GM12878 (cell line): ENCODE measurements around the gene MMEL1. TPM values are rescaled to one million over a fixed set of nuclear protein-coding genes. Genes with fewer than 3 reads are reported as not detected.
A peak's percentile ranks its signal among the peaks of the same experiment; 100 is the strongest.

Experiments used
- ATAC-seq: fragments of 200-7000 bp; cut with Tn5 transposase; 3 replicates; pipeline ENCODE4 v1.9.1; 2020; ENCODE audit warnings: mild to moderate bottlenecking, moderate library complexity
- BruUV-seq: library from RNA; stranded (reverse); fragments of 400-500 nt; replicated peaks from 2 replicates; lab custom pipeline; 2021; lab: Mats Ljungman, UMichigan
- CTCF ChIA-PET: fragments of 300-600 bp; sonication (Branson Sonifier 250); formaldehyde crosslinking; extraction: SDS; loops from one replicate; lab custom pipeline; 2021; ENCODE audit warnings: inconsistent platforms; lab: Yijun Ruan, JAX
- POLR2A ChIA-PET: fragments of 350-600 bp; formaldehyde crosslinking; extraction: SDS; loops from one replicate; lab custom pipeline; 2021; ENCODE audit warnings: inconsistent platforms; lab: Charles Lee
- RAD21 ChIA-PET: fragments of 300-600 bp; sonication (Branson Sonifier 250); formaldehyde crosslinking; loops from one replicate; lab custom pipeline; 2023; ENCODE audit warnings: antibody characterized with exemption; ENCODE audit not compliant: unreplicated experiment; lab: Charles Lee
- SMC1A ChIA-PET: fragments of 300-600 bp; sonication (Branson Sonifier 250); formaldehyde crosslinking; loops from one replicate; lab custom pipeline; 2023; ENCODE audit not compliant: unreplicated experiment, uncharacterized antibody; lab: Charles Lee
- DNase-seq: peaks from one replicate; pipeline ENCODE4 v3.0.0-alpha.2; 2011; ENCODE audit warnings: low read depth, low spot score
- FAIRE-seq: peaks from 3 replicates; lab custom pipeline; 2011; peaks lifted over from hg19 to GRCh38; lab: Jason Lieb, UNC
- H2AFZ ChIP-seq: 2 replicates; pipeline ENCODE4 v1.6.0; 2011; ENCODE audit warnings: low read depth, low read length, control low read depth; ENCODE audit not compliant: control insufficient read depth
- H3K27ac ChIP-seq: 2 replicates; pipeline ENCODE4 v1.5.1; 2011; ENCODE audit warnings: control low read depth; ENCODE audit not compliant: control insufficient read depth, insufficient read depth
- H3K27me3 ChIP-seq, 2 experiments: replicated peaks in 1 of 2; 2 replicates each; pipeline versions ENCODE4 v1.6.0 to v1.6.1; 2011; ENCODE audit warnings: low read length in 1 of 2; ENCODE audit not compliant: control insufficient read depth in 2 of 2, insufficient read depth in 2 of 2
- H3K36me3 ChIP-seq, 2 experiments: 2 replicates each; pipeline ENCODE4 v1.5.1; 2011; ENCODE audit warnings: low read length in 1 of 2; ENCODE audit not compliant: control insufficient read depth in 2 of 2, insufficient read depth in 2 of 2
- H3K4me1 ChIP-seq: 2 replicates; pipeline ENCODE4 v1.6.1; 2011; ENCODE audit warnings: mild to moderate bottlenecking, low read length, moderate library complexity, mixed read lengths; ENCODE audit not compliant: control insufficient read depth, insufficient read depth
- H3K4me2 ChIP-seq: 2 replicates; pipeline ENCODE4 v1.6.0; 2011; ENCODE audit warnings: control low read depth; ENCODE audit not compliant: control insufficient read depth, insufficient read depth
- H3K4me3 ChIP-seq: fragments of 200-600 bp; sonication (generic); 2 replicates; pipeline ENCODE4 v1.5.1; 2016
- H3K79me2 ChIP-seq: 2 replicates; pipeline ENCODE4 v1.6.0; 2011; ENCODE audit warnings: low read length; ENCODE audit not compliant: control insufficient read depth, insufficient read depth
- H3K9ac ChIP-seq: 2 replicates; pipeline ENCODE4 v1.8.0; 2011; ENCODE audit warnings: low read length, control low read depth, mixed read lengths; ENCODE audit not compliant: control insufficient read depth, insufficient read depth
- H3K9me3 ChIP-seq: replicated peaks from 3 replicates; pipeline ENCODE4 v1.5.1; 2011; ENCODE audit warnings: mild to moderate bottlenecking, low read length; ENCODE audit not compliant: control insufficient read depth, insufficient read depth
- H4K20me1 ChIP-seq: 2 replicates; pipeline ENCODE4 v1.6.0; 2011; ENCODE audit not compliant: control insufficient read depth, insufficient read depth
- POLR2A ChIP-seq: IDR thresholded peaks from 2 replicates; pipeline ENCODE4 v1.6.1; 2011; ENCODE audit warnings: low read depth, mild to moderate bottlenecking, low read length
- WGBS: methylation state at CpG from one replicate; pipeline ENCODE4 v1.1.6; 2016; ENCODE audit warnings: low lambda C conversion rate; ENCODE audit not compliant: insufficient replicate concordance, insufficient coverage; ENCODE audit errors: missing lambda C conversion rate; 5-methylcytosine and 5-hydroxymethylcytosine counted together
- in situ Hi-C: fragments of 300-500 bp; cut with MboI; formaldehyde crosslinking; loops from 9 replicates; pipeline ENCODE4 v1.14.3; 2018; ENCODE audit warnings: mixed read lengths
- intact Hi-C: fragments of 100-400 bp; cut with micrococcal nuclease; formaldehyde crosslinking; loops from one replicate; pipeline ENCODE4 v1.14.2; 2022; ENCODE audit not compliant: unreplicated experiment
- polyA plus RNA-seq, 11 experiments: library from polyadenylated mRNA; depleted of rRNA in 4 of 11; unstranded in 6 of 11; stranded (reverse) in 5 of 11; fragments of >200 nt; fragmentation: Nextera tagmentation in 4 of 11; fragmentation: Illumina TruSeq in 1 of 11; extraction: Ambion mirVana in 4 of 11; extraction: Trizol in 1 of 11; gene quantifications; 1 replicate in 1 of 11; 2 replicates in 10 of 11; pipeline versions ENCODE4 v1.2.1 to v1.2.3, GENCODE V29; 2011 to 2016; ENCODE audit warnings: inconsistent platforms in 2 of 11, missing spikeins in 2 of 11, low read depth in 1 of 11
- total RNA-seq, 4 experiments: library from RNA; depleted of rRNA in 3 of 4; stranded (reverse); fragments of >200 nt in 3 of 4; fragmentation: Illumina TruSeq in 1 of 4; extraction: Trizol in 1 of 4; gene quantifications; 2 replicates each; pipeline versions ENCODE4 v1.2.1 to v1.2.3, GENCODE V29; 2013 to 2021
- TF ChIP-seq, protein P1 (sequence below): fragments of 450-650 bp; IDR thresholded peaks from 2 replicates; pipeline ENCODE4 v1.6.1; 2017; ENCODE audit warnings: low read depth, mild to moderate bottlenecking, moderate library complexity

Gene MMEL1
- total and polyA plus RNA-seq, 10 of the 15 experiments (the other 5 are each of a cell fraction or from before 2014, with no cell fraction given), result 0.11 TPM; not detected in 9

DNA sequence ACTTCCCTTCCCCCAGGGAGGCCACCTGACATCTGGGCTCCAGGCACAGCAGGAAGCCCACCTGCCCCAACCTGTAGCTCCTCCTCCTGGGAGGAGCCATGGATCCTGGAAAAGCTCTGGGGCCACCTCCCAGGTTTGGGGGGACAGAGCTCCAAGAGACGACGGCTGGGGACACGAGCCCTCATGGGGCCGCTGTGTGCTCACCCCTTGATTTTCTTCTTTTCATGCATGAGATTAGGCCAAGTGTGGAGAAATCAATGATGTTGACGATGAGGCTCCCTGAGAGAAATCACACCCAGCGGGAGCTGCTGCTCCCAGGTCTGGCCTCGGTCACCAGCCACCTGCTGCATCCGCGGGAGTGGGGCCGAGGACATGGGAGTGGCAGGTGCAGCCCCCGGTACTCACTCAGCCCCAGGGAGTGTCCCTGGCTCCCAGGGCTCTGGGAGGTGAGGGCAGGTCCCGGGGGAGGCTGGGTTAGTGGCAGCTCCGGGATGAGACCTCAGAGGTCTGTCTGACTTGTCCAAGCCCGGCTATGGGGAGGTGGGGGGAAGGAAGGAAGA, 67.9 kb downstream of the MMEL1 start:
- Histone ChIP-seq H3K9ac (no peak overlapping the region), H3K27ac (no peak overlapping the region)
- FAIRE-seq, result no peak

More for the DNA sequence above, 67.9 kb downstream of the MMEL1 start:
- no peaks in the 10 kb centered on the region for H3K4me1 ChIP-seq
- DNase-seq (no peak), ATAC-seq (no peak)
- H2AFZ ChIP-seq, result no peak overlapping the region
- TF ChIP-seq, protein P1, sequence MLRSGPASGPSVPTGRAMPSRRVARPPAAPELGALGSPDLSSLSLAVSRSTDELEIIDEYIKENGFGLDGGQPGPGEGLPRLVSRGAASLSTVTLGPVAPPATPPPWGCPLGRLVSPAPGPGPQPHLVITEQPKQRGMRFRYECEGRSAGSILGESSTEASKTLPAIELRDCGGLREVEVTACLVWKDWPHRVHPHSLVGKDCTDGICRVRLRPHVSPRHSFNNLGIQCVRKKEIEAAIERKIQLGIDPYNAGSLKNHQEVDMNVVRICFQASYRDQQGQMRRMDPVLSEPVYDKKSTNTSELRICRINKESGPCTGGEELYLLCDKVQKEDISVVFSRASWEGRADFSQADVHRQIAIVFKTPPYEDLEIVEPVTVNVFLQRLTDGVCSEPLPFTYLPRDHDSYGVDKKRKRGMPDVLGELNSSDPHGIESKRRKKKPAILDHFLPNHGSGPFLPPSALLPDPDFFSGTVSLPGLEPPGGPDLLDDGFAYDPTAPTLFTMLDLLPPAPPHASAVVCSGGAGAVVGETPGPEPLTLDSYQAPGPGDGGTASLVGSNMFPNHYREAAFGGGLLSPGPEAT, result no peak
- peak; percentile 25 for TF ChIP-seq POLR2A
- WGBS, result 29% methylated on average over 14 of the region's 14 CpGs
- RAD21 ChIA-PET, result interaction anchor here (1.1 kb wide), 1 partner anchor 9 kb away, joined by 3 read pairs; the partner anchor contains the start of gene TNFRSF14
- no TSS peak for BruUV-seq
- H3K79me2 ChIP-seq, result no peaks in the 10 kb centered on the region; the same call in 1 of the 2 replicates
- CTCF ChIA-PET, result no interaction called here
- SMC1A ChIA-PET, result no interaction called here
- intact Hi-C loops (no loop called here), in situ Hi-C loops (no loop called here)
- no peak overlapping the region for H3K4me2 ChIP-seq
- H3K4me3 ChIP-seq, result no peak overlapping the region
- POLR2A ChIA-PET, result no interaction called here
- H3K9me3 ChIP-seq, result no peaks in the 10 kb centered on the region
- no peaks in the 10 kb centered on the region for H3K27me3 ChIP-seq
- H3K36me3 ChIP-seq, result no peaks in the 10 kb centered on the region; a peak in 2 of 4 replicates
- H4K20me1 ChIP-seq, result no peaks in the 10 kb centered on the region
